Trophoblast cell (in vitro differentiated cells and primary cell): Measurements from ENCODE around the gene SLC25A40.

Experiments used
- DNase-seq, 2 donors: peaks; one replicate each; pipeline ENCODE4 v3.0.0-alpha.2; 2016
- H2AFZ ChIP-seq: 2 replicates; pipeline ENCODE4 v1.6.1; 2013; ENCODE audit warnings: low read length, moderate library complexity, mild to moderate bottlenecking; ENCODE audit not compliant: insufficient read depth, poor library complexity
- H2AK5ac ChIP-seq: 2 replicates; pipeline ENCODE4 v1.6.1; 2013; ENCODE audit warnings: mild to moderate bottlenecking, low read length
- H2BK120ac ChIP-seq: 2 replicates; pipeline ENCODE4 v1.6.1; 2013; ENCODE audit warnings: low read length, mild to moderate bottlenecking, moderate library complexity; ENCODE audit not compliant: insufficient read depth, poor library complexity
- H2BK12ac ChIP-seq: 2 replicates; pipeline ENCODE4 v1.6.1; 2013; ENCODE audit warnings: mild to moderate bottlenecking, low read length, moderate library complexity
- H2BK5ac ChIP-seq: 2 replicates; pipeline ENCODE4 v1.6.1; 2013; ENCODE audit warnings: low read length, low read depth, moderate library complexity, mild to moderate bottlenecking; ENCODE audit not compliant: poor library complexity
- H3K14ac ChIP-seq: 2 replicates; pipeline ENCODE4 v1.6.1; 2013; ENCODE audit warnings: mild to moderate bottlenecking, low read length
- H3K18ac ChIP-seq: 2 replicates; pipeline ENCODE4 v1.6.1; 2013; ENCODE audit warnings: mild to moderate bottlenecking, low read length
- H3K23ac ChIP-seq: 2 replicates; pipeline ENCODE4 v1.6.1; 2013; ENCODE audit warnings: low read length
- H3K27ac ChIP-seq: 2 replicates; pipeline ENCODE4 v1.5.1; 2013; ENCODE audit warnings: low read depth, mild to moderate bottlenecking, inconsistent platforms, low read length, moderate library complexity
- H3K27me3 ChIP-seq: 2 replicates; pipeline ENCODE4 v1.6.1; 2013; ENCODE audit warnings: inconsistent platforms, mild to moderate bottlenecking, low read length, moderate library complexity; ENCODE audit not compliant: insufficient read depth
- H3K36me3 ChIP-seq, 2 experiments: 1 replicate in 1 of 2; 2 replicates in 1 of 2; pipeline ENCODE4 v1.6.1; 2013; ENCODE audit warnings: low read length in 2 of 2, mild to moderate bottlenecking in 2 of 2, moderate library complexity in 1 of 2; ENCODE audit not compliant: insufficient read depth in 2 of 2, control insufficient read depth in 1 of 2
- H3K4ac ChIP-seq: 2 replicates; pipeline ENCODE4 v1.6.1; 2013; ENCODE audit warnings: low read depth, mild to moderate bottlenecking, low read length, moderate library complexity
- H3K4me1 ChIP-seq, 2 experiments: 1 replicate in 1 of 2; 2 replicates in 1 of 2; pipeline ENCODE4 v1.6.1; 2013; ENCODE audit warnings: low read length in 2 of 2, mild to moderate bottlenecking in 2 of 2, moderate library complexity in 1 of 2; ENCODE audit not compliant: insufficient read depth in 2 of 2, control insufficient read depth in 1 of 2
- H3K4me2 ChIP-seq: 2 replicates; pipeline ENCODE4 v1.6.1; 2013; ENCODE audit warnings: inconsistent platforms, mild to moderate bottlenecking, low read length, moderate library complexity
- H3K4me3 ChIP-seq: 2 replicates; pipeline ENCODE4 v1.5.1; 2013; ENCODE audit warnings: mild to moderate bottlenecking, low read depth, low read length, inconsistent platforms
- H3K79me1 ChIP-seq: one replicate; pipeline ENCODE4 v1.6.1; 2013; ENCODE audit warnings: low read length
- H3K79me2 ChIP-seq: 2 replicates; pipeline ENCODE4 v1.6.1; 2013; ENCODE audit warnings: low read length, mild to moderate bottlenecking; ENCODE audit not compliant: control insufficient read depth, insufficient read depth, poor library complexity
- H3K9ac ChIP-seq: 2 replicates; pipeline ENCODE4 v1.6.1; 2013; ENCODE audit warnings: mild to moderate bottlenecking, low read length
- H3K9me3 ChIP-seq: 2 replicates; pipeline ENCODE4 v1.6.1; 2013; ENCODE audit warnings: low read depth, mild to moderate bottlenecking, control low read depth, inconsistent platforms, low read length; ENCODE audit not compliant: insufficient read depth
- H4K12ac ChIP-seq: 2 replicates; pipeline ENCODE4 v1.6.1; 2013; ENCODE audit warnings: low read depth, mild to moderate bottlenecking, low read length, moderate library complexity
- H4K8ac ChIP-seq: 2 replicates; pipeline ENCODE4 v1.6.1; 2013; ENCODE audit warnings: low read depth, mild to moderate bottlenecking, low read length, moderate library complexity
- H4K91ac ChIP-seq: one replicate; pipeline ENCODE4 v1.6.1; 2013; ENCODE audit warnings: low read depth, mild to moderate bottlenecking, low read length, moderate library complexity
- WGBS: extraction: QIAGEN DNeasy Blood & Tissue Kit; methylation state at CpG from one replicate; pipeline ENCODE4 v1.1.7; 2013; ENCODE audit warnings: missing lambda C conversion rate; ENCODE audit not compliant: insufficient read length, insufficient coverage; ENCODE audit errors: extremely low coverage; 5-methylcytosine and 5-hydroxymethylcytosine counted together

Gene SLC25A40

DNA sequence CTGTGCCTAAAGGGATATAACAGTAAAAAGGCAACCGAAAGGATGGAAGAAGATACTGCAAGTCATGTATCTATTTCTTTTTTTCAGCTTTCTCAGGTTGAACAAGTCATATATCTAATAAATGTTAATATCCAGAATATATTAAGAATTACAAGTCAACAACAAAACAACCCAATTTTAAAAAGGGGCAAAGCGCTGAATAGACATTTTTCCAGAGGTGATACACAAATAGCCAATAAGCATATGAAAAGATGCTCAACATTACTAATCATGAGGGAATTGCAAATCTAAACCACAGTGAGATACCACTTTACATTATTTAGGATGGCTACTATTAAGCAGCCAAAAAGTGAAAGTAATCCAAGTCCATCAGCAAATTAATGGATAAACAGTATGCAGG is 23.1 kb upstream of the SLC25A40 start:
- Histone ChIP-seq H2BK12ac (no peak overlapping the region), H3K79me1 (no peaks in the 10 kb centered on the region), H2BK120ac (no peak overlapping the region), H4K91ac (no peak overlapping the region), H2AFZ (no peak overlapping the region), H3K4me2 (no peak overlapping the region), H4K12ac (no peak overlapping the region), H3K27ac (no peak overlapping the region), H3K14ac (no peak overlapping the region), H3K9ac (no peak overlapping the region), H3K79me2 (no peaks in the 10 kb centered on the region), H3K4ac (no peak overlapping the region), H3K4me3 (no peak overlapping the region), H3K23ac (no peak overlapping the region), H3K36me3 (peaks cover 2 to 5% of the 10 kb centered on the region in 2 experiments), H3K18ac (no peak overlapping the region), H3K9me3 (no peaks in the 10 kb centered on the region), H3K4me1 (no peaks in the 10 kb centered on the region), H4K8ac (no peak overlapping the region), H2BK5ac (no peak overlapping the region), H2AK5ac (no peak overlapping the region), H3K27me3 (no peaks in the 10 kb centered on the region)
- no peak for DNase-seq
- WGBS, result no CpG with 5 or more reads among the region's 2 CpGs

GRCh38 chr7:87895363-87895762 is 19.2 kb upstream of the SLC25A40 start:
- no peak overlapping the region for H2BK12ac ChIP-seq
- H3K4me1 ChIP-seq, result no peaks in the 10 kb centered on the region
- H3K9me3 ChIP-seq, result no peaks in the 10 kb centered on the region
- no peak overlapping the region for H3K4me3 ChIP-seq
- no peaks in the 10 kb centered on the region for H3K79me2 ChIP-seq
- H3K79me1 ChIP-seq, result no peaks in the 10 kb centered on the region
- no peak overlapping the region for H2AFZ ChIP-seq
- no peak overlapping the region for H4K8ac ChIP-seq
- H4K12ac ChIP-seq, result no peak overlapping the region
- no peak overlapping the region for H3K27ac ChIP-seq
- H2BK5ac ChIP-seq, result no peak overlapping the region
- no peak overlapping the region for H2AK5ac ChIP-seq
- H3K27me3 ChIP-seq, result no peaks in the 10 kb centered on the region
- no peak for DNase-seq
- no peak overlapping the region for H3K9ac ChIP-seq
- H3K36me3 ChIP-seq, result peaks cover 0 to 5% of the 10 kb centered on the region in 2 experiments
- no peak overlapping the region for H3K14ac ChIP-seq
- no peak overlapping the region for H3K4me2 ChIP-seq
- no peak overlapping the region for H3K18ac ChIP-seq
- no CpG with 5 or more reads among the region's 2 CpGs for WGBS
- no peak overlapping the region for H2BK120ac ChIP-seq
- no peak overlapping the region for H3K4ac ChIP-seq
- H3K23ac ChIP-seq, result no peak overlapping the region
- no peak overlapping the region for H4K91ac ChIP-seq

GRCh38 chr7:87886875-87887274 is 10.7 kb upstream of the SLC25A40 start:
- Histone ChIP-seq H3K4ac (no peak overlapping the region), H2BK5ac (no peak overlapping the region), H2BK12ac (no peak overlapping the region), H3K4me2 (no peak overlapping the region), H4K91ac (no peak overlapping the region), H3K27me3 (no peaks in the 10 kb centered on the region), H2AK5ac (no peak overlapping the region), H3K23ac (no peak overlapping the region), H3K9ac (no peak overlapping the region), H3K14ac (no peak overlapping the region), H3K36me3 (peaks cover 4 to 5% of the 10 kb centered on the region in 2 experiments), H4K8ac (no peak overlapping the region), H3K4me3 (no peak overlapping the region), H3K79me2 (no peaks in the 10 kb centered on the region), H3K18ac (no peak overlapping the region), H3K27ac (no peak overlapping the region), H3K4me1 (no peaks in the 10 kb centered on the region), H4K12ac (no peak overlapping the region), H2BK120ac (no peak overlapping the region), H3K79me1 (no peaks in the 10 kb centered on the region), H3K9me3 (no peaks in the 10 kb centered on the region), H2AFZ (no peak overlapping the region)
- peak in 1 of 2 donors; percentile 81 for DNase-seq

- H3K27me3 ChIP-seq, result no peaks in the 10 kb centered on the region
- WGBS, result no CpG with 5 or more reads among the region's 2 CpGs
These were observed 8.9 kb upstream of the SLC25A40 start for GRCh38 chr7:87885018-87885417.

More at GRCh38 chr7:87885018-87885417, 8.9 kb upstream of the SLC25A40 start:
- Histone ChIP-seq H3K79me2 (no peaks in the 10 kb centered on the region), H3K27ac (no peak overlapping the region), H3K36me3 (peaks cover 4 to 5% of the 10 kb centered on the region in 2 experiments), H3K79me1 (no peaks in the 10 kb centered on the region), H3K14ac (no peak overlapping the region), H3K18ac (no peak overlapping the region), H3K9me3 (no peaks in the 10 kb centered on the region), H2BK5ac (no peak overlapping the region), H4K91ac (no peak overlapping the region), H2BK120ac (no peak overlapping the region), H4K12ac (no peak overlapping the region), H4K8ac (no peak overlapping the region), H2AK5ac (no peak overlapping the region), H3K4ac (no peak overlapping the region), H3K4me1 (no peaks in the 10 kb centered on the region), H3K4me3 (no peak overlapping the region), H3K4me2 (no peak overlapping the region), H3K23ac (no peak overlapping the region), H2AFZ (no peak overlapping the region), H2BK12ac (no peak overlapping the region), H3K9ac (no peak overlapping the region)
- no peak for DNase-seq
